ENCODE measurements around the gene LGALS9C.
"Not testable (repeated sequence)": the region's sequence is repeated elsewhere in the genome, so short reads cannot be mapped to it uniquely, and the experiment has no call there.

LGALS9C gene

GRCh38 chr17:18469837-18470236, 6.8 kb upstream of the LGALS9C start:
- in situ Hi-C loops (cut with MboI; ENCODE audit: low pct_unique_long_range_greater_than_20kb, low sequenced_read_pairs, unreplicated experiment); DNase-seq (ENCODE audit: low spot score): not testable (repeated sequence)

- DNase-seq (ENCODE audit: low spot score); in situ Hi-C loops (cut with MboI; ENCODE audit: low pct_unique_long_range_greater_than_20kb, low sequenced_read_pairs, unreplicated experiment): not testable (repeated sequence)
These were observed 6.2 kb upstream of the LGALS9C start for GRCh38 chr17:18470345-18470930.

- in situ Hi-C loops (cut with MboI; ENCODE audit: low pct_unique_long_range_greater_than_20kb, low sequenced_read_pairs, unreplicated experiment); DNase-seq (ENCODE audit: low spot score): not testable (repeated sequence)
These were observed 2.6 kb upstream of the LGALS9C start for GRCh38 chr17:18473967-18474366.

- DNase-seq (ENCODE audit: low spot score); in situ Hi-C loops (cut with MboI; ENCODE audit: low pct_unique_long_range_greater_than_20kb, low sequenced_read_pairs, unreplicated experiment): not testable (repeated sequence)
These were observed 1.8 kb upstream of the LGALS9C start for GRCh38 chr17:18474754-18475153.

GRCh38 chr17:18477367-18477766, 778 bp downstream of the LGALS9C start:
- DNase-seq (ENCODE audit: low spot score); in situ Hi-C loops (cut with MboI; ENCODE audit: low pct_unique_long_range_greater_than_20kb, low sequenced_read_pairs, unreplicated experiment): not testable (repeated sequence)

GRCh38 chr17:18478362-18478761, 1.8 kb downstream of the LGALS9C start:
- in situ Hi-C loops (cut with MboI; ENCODE audit: low pct_unique_long_range_greater_than_20kb, low sequenced_read_pairs, unreplicated experiment) = not testable (repeated sequence)

GRCh38 chr17:18478977-18479595, 2.5 kb downstream of the LGALS9C start:
- in situ Hi-C loops (cut with MboI; ENCODE audit: low pct_unique_long_range_greater_than_20kb, low sequenced_read_pairs, unreplicated experiment); DNase-seq (ENCODE audit: low spot score): not testable (repeated sequence)

More at GRCh38 chr17:18478362-18478761, 1.8 kb downstream of the LGALS9C start:
- not testable (repeated sequence) for DNase-seq (ENCODE audit: low spot score)

GRCh38 chr17:18481775-18482174, 5.2 kb downstream of the LGALS9C start:
- DNase-seq (ENCODE audit: low spot score); in situ Hi-C loops (cut with MboI; ENCODE audit: low pct_unique_long_range_greater_than_20kb, low sequenced_read_pairs, unreplicated experiment): not testable (repeated sequence)

- in situ Hi-C loops (cut with MboI; ENCODE audit: low pct_unique_long_range_greater_than_20kb, low sequenced_read_pairs, unreplicated experiment); DNase-seq (ENCODE audit: low spot score): not testable (repeated sequence)
These were observed 9.4 kb downstream of the LGALS9C start for GRCh38 chr17:18485936-18486464.

- in situ Hi-C loops (cut with MboI; ENCODE audit: low pct_unique_long_range_greater_than_20kb, low sequenced_read_pairs, unreplicated experiment); DNase-seq (ENCODE audit: low spot score): not testable (repeated sequence)
These were observed 11.0 kb downstream of the LGALS9C start for GRCh38 chr17:18487633-18488032.

- DNase-seq (ENCODE audit: low spot score); in situ Hi-C loops (cut with MboI; ENCODE audit: low pct_unique_long_range_greater_than_20kb, low sequenced_read_pairs, unreplicated experiment): not testable (repeated sequence)
These were observed 12.0 kb downstream of the LGALS9C start for GRCh38 chr17:18488622-18489021.

- in situ Hi-C loops (cut with MboI; ENCODE audit: low pct_unique_long_range_greater_than_20kb, low sequenced_read_pairs, unreplicated experiment); DNase-seq (ENCODE audit: low spot score): not testable (repeated sequence)
These were observed 13.4 kb downstream of the LGALS9C start for GRCh38 chr17:18490016-18490415.

GRCh38 chr17:18492712-18493480, 16.3 kb downstream of the LGALS9C start:
- in situ Hi-C loops (cut with MboI; ENCODE audit: low pct_unique_long_range_greater_than_20kb, low sequenced_read_pairs, unreplicated experiment); DNase-seq (ENCODE audit: low spot score): not testable (repeated sequence)

- DNase-seq (ENCODE audit: low spot score); in situ Hi-C loops (cut with MboI; ENCODE audit: low pct_unique_long_range_greater_than_20kb, low sequenced_read_pairs, unreplicated experiment): not testable (repeated sequence)
These were observed 17.7 kb downstream of the LGALS9C start for GRCh38 chr17:18494250-18494768.

- in situ Hi-C loops (cut with MboI; ENCODE audit: low pct_unique_long_range_greater_than_20kb, low sequenced_read_pairs, unreplicated experiment); DNase-seq (ENCODE audit: low spot score): not testable (repeated sequence)
These were observed 20.5 kb downstream of the LGALS9C start for GRCh38 chr17:18497044-18497443.

GRCh38 chr17:18499100-18499499, 22.5 kb downstream of the LGALS9C start:
- in situ Hi-C loops (cut with MboI; ENCODE audit: low pct_unique_long_range_greater_than_20kb, low sequenced_read_pairs, unreplicated experiment); DNase-seq (ENCODE audit: low spot score): not testable (repeated sequence)

GRCh38 chr17:18499756-18500155, 23.2 kb downstream of the LGALS9C start:
- DNase-seq (ENCODE audit: low spot score); in situ Hi-C loops (cut with MboI; ENCODE audit: low pct_unique_long_range_greater_than_20kb, low sequenced_read_pairs, unreplicated experiment): not testable (repeated sequence)

GRCh38 chr17:18500281-18500680, 23.7 kb downstream of the LGALS9C start:
- DNase-seq (ENCODE audit: low spot score) = not testable (repeated sequence)

More at GRCh38 chr17:18500281-18500680, 23.7 kb downstream of the LGALS9C start:
- in situ Hi-C loops (cut with MboI; ENCODE audit: low pct_unique_long_range_greater_than_20kb, low sequenced_read_pairs, unreplicated experiment) = not testable (repeated sequence)
